SU-DHL-6 (cell line): ENCODE measurements around the gene PIP4K2B.
A peak's percentile ranks its signal among the peaks of the same experiment; 100 is the strongest.

ENCODE experiments used
- H2AFZ ChIP-seq: fragments of 200-600 bp; sonication (generic); 2 replicates; pipeline ENCODE4 v1.6.1; 2014; ENCODE audit warnings: low read depth, mild to moderate bottlenecking, moderate library complexity, mixed read lengths, antibody characterized with exemption, low read length; ENCODE audit not compliant: severe bottlenecking
- H3F3A ChIP-seq: fragments of 200-600 bp; shearing (Covaris generic); 2 replicates; pipeline ENCODE4 v1.6.0; 2016; ENCODE audit warnings: antibody characterized with exemption, mild to moderate bottlenecking; ENCODE audit not compliant: insufficient read depth
- H3K27ac ChIP-seq: fragments of 200-600 bp; sonication (generic); 2 replicates; pipeline ENCODE4 v1.5.1; 2016; ENCODE audit warnings: low read depth, mild to moderate bottlenecking, low read length, moderate library complexity, mixed read lengths
- H3K27me3 ChIP-seq: fragments of 200-600 bp; sonication (generic), shearing (Covaris generic); 2 replicates; pipeline ENCODE4 v1.6.0; 2014; ENCODE audit warnings: mild to moderate bottlenecking, low read length
- H3K36me3 ChIP-seq: fragments of 200-600 bp; sonication (generic); 2 replicates; pipeline ENCODE4 v1.6.1; 2014; ENCODE audit warnings: mild to moderate bottlenecking, low read length, mixed read lengths
- H3K4me2 ChIP-seq: fragments of 300-600, 200-600 bp; shearing (Covaris generic), sonication (generic); 2 replicates; pipeline ENCODE4 v1.6.0; 2014; ENCODE audit warnings: low read length, low read depth, mild to moderate bottlenecking; ENCODE audit not compliant: poor library complexity, severe bottlenecking
- H3K4me3 ChIP-seq: fragments of 200-600 bp; sonication (generic); 2 replicates; pipeline ENCODE4 v1.5.1; 2014; ENCODE audit warnings: antibody characterized with exemption, low read length, mild to moderate bottlenecking, mixed read lengths; ENCODE audit not compliant: insufficient read depth, poor library complexity, severe bottlenecking
- H3K79me2 ChIP-seq: fragments of 200-600 bp; sonication (generic); 2 replicates; pipeline ENCODE4 v1.6.1; 2014; ENCODE audit warnings: mild to moderate bottlenecking, low read length, moderate library complexity; ENCODE audit not compliant: insufficient read depth
- H3K9ac ChIP-seq: fragments of 200-600 bp; sonication (generic); 2 replicates; pipeline ENCODE4 v1.7.0; 2014; ENCODE audit warnings: mild to moderate bottlenecking, low read length
- H3K9me2 ChIP-seq: fragments of 200-600 bp; sonication (generic); replicated peaks from 2 replicates; pipeline ENCODE4 v1.6.1; 2014; ENCODE audit warnings: low read length; ENCODE audit not compliant: insufficient read depth
- H3K9me3 ChIP-seq: fragments of 200-600 bp; sonication (generic); 2 replicates; pipeline ENCODE4 v1.6.1; 2014; ENCODE audit warnings: low read length, mixed read lengths; ENCODE audit not compliant: insufficient read depth
- H4K20me1 ChIP-seq: fragments of 200-600 bp; sonication (generic); 2 replicates; pipeline ENCODE4 v1.6.1; 2014; ENCODE audit warnings: low read depth, mild to moderate bottlenecking, antibody characterized with exemption, low read length, moderate library complexity, mixed read lengths
- EZH2phosphoT487 ChIP-seq: fragments of 200-600 bp; sonication (generic), shearing (Covaris generic); conservative IDR thresholded peaks from 2 replicates; pipeline ENCODE4 v1.6.1; 2018; ENCODE audit warnings: mild to moderate bottlenecking, antibody characterized with exemption, low read length, moderate library complexity, mixed read lengths
- TF ChIP-seq, protein P1 (sequence below): fragments of 200-600 bp; sonication (generic); IDR thresholded peaks from one replicate; pipeline ENCODE4 v1.5.1; 2017; ENCODE audit warnings: antibody characterized with exemption, mild to moderate bottlenecking, low read length, moderate library complexity; ENCODE audit not compliant: insufficient read depth, poor library complexity, severe bottlenecking

The PIP4K2B gene

DNA sequence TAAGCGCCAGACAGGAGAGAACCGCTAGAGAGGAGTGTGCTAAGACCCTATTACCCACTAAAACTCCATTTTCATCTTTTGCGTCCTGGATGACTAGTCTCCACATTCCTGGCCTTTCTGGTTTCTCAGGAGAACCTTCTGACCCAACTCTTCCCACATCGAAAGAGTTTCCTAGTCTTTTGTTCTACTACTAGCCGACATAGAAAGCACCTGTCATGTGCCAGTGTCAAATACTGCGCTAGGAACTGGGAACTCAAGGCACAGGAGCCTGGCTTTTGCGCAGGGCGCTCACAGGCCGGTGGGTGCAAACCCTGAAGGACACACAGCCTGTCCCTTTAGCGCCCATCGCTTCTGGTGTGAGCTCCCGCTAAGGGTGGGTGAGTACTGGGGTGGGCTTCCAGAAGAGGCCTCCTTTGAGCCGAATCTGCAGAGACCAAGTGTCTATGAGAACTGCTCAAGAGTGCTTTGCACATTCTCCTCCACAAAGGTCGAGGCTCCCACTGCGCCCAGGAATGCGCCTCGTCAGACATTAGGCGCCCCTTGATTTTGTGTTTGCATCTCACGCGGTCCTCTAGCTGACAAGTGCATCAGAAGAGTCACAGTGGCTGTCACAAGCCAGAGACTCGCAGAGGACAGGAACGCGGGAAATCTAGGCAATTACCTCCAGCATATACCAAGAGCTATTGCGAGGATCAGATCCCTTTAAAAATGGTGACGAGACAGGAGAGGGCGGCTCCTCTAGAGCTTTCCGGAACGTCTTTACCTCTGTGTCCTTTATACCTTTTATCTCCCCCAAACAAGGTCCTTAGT, 48.8 kb downstream of the PIP4K2B start:
- Histone ChIP-seq H3K79me2 (peaks cover 23% of the 10 kb centered on the region), H3K36me3 (no peaks in the 10 kb centered on the region), H2AFZ (no peak overlapping the region), H3K27me3 (no peaks in the 10 kb centered on the region), H4K20me1 (no peaks in the 10 kb centered on the region), H3K9me3 (no peaks in the 10 kb centered on the region), H3F3A (0 out of 2 replicates have a peak, but pooled peaks cover 9% of the 10 kb centered on the region), H3K27ac (no peak overlapping the region), H3K4me3 (no peak overlapping the region), H3K9ac (no peak overlapping the region), H3K9me2 (no peaks in the 10 kb centered on the region), H3K4me2 (peak overlapping the region; percentile 79)
- no peak for TF ChIP-seq EZH2phosphoT487
- TF ChIP-seq, protein P1, sequence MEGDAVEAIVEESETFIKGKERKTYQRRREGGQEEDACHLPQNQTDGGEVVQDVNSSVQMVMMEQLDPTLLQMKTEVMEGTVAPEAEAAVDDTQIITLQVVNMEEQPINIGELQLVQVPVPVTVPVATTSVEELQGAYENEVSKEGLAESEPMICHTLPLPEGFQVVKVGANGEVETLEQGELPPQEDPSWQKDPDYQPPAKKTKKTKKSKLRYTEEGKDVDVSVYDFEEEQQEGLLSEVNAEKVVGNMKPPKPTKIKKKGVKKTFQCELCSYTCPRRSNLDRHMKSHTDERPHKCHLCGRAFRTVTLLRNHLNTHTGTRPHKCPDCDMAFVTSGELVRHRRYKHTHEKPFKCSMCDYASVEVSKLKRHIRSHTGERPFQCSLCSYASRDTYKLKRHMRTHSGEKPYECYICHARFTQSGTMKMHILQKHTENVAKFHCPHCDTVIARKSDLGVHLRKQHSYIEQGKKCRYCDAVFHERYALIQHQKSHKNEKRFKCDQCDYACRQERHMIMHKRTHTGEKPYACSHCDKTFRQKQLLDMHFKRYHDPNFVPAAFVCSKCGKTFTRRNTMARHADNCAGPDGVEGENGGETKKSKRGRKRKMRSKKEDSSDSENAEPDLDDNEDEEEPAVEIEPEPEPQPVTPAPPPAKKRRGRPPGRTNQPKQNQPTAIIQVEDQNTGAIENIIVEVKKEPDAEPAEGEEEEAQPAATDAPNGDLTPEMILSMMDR = no peak

DNA sequence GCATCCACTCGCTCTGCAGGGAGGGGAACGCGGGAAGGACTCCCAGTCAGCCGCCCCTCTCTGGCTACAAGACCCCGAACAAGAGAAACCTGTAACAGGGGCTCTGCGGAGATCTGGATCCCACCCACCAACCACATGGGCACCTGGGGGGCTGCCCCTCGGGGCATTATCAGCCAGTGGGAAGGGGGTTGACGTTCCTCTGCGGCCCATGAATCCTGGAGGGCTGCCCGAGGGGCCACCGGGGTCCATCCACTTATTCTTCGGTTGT, 49.4 kb downstream of the PIP4K2B start:
- no peak for TF ChIP-seq EZH2phosphoT487
- TF ChIP-seq, protein P1 = no peak
- Histone ChIP-seq H3F3A (0 out of 2 replicates have a peak, but pooled peaks cover 9% of the 10 kb centered on the region), H3K79me2 (peaks cover 23% of the 10 kb centered on the region), H3K27ac (no peak overlapping the region), H2AFZ (no peak overlapping the region), H3K27me3 (no peaks in the 10 kb centered on the region), H4K20me1 (no peaks in the 10 kb centered on the region), H3K9me3 (no peaks in the 10 kb centered on the region), H3K4me2 (no peak overlapping the region), H3K36me3 (no peaks in the 10 kb centered on the region), H3K9me2 (no peaks in the 10 kb centered on the region), H3K9ac (no peak overlapping the region), H3K4me3 (no peak overlapping the region)

DNA sequence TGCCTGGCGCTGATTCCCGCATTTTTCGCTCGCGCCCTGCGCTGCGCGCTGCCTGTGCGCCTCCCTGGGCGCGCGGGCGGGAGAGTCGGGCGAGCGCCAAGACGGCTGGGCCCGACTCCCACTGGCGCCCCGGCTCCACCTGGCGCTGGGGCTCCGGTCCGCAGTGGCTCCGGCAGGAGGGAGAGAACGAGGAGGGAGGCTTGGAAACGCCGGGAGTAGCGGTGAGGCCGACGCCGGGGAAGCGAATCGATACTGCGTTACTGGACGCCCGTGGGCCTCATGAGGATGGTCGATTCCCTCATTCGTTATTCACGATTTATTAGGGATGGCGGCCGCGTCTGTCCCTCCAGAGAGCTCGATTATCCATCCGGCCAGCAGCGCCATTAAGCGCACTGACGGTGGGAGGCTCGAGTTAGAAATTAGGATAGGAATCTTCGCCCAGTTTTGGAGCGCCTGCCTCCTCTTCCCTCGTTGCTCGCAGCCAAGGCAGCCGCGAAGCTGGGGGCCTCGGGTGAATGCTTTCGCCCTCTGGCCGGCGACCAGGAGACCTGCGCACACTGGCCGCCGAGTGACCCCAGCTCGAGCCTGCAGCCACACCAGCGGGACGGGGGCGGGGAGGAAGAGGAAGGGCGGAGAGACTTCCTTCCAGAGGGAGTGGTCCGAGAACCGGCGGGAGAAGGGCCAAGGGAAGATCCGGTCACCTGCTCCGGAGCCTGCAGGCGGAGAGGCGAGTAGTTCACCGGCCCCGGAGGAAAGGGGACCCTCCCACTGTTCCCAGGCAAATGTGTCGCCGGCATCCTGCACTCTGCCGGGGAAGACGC, 49.9 kb downstream of the PIP4K2B start:
- no peak overlapping the region for H3K27ac ChIP-seq
- H3K79me2 ChIP-seq = peaks cover 18% of the 10 kb centered on the region
- no peak overlapping the region for H3K4me2 ChIP-seq
- no peak overlapping the region for H3K4me3 ChIP-seq
- no peaks in the 10 kb centered on the region for H3K36me3 ChIP-seq
- TF ChIP-seq, protein P1 = no peak
- no peak for TF ChIP-seq EZH2phosphoT487
- no peak overlapping the region for H2AFZ ChIP-seq
- H3K9ac ChIP-seq = no peak overlapping the region
- no peaks in the 10 kb centered on the region for H3K9me2 ChIP-seq
- H3K9me3 ChIP-seq = no peaks in the 10 kb centered on the region
- 0 out of 2 replicates have a peak, but pooled peaks cover 9% of the 10 kb centered on the region for H3F3A ChIP-seq
- H3K27me3 ChIP-seq = no peaks in the 10 kb centered on the region
- H4K20me1 ChIP-seq = no peaks in the 10 kb centered on the region
